COLO668 (cell line): ENCODE data around the gene STRN4.
"Not testable (repeated sequence)": the region's sequence is repeated elsewhere in the genome, so short reads cannot be mapped to it uniquely, and the experiment has no call there.

ENCODE experiments used
- DNase-seq: peaks from one replicate; lab custom pipeline; 2025; ENCODE audit not compliant: unreplicated experiment; lab: John Stamatoyannopoulos, UW

The STRN4 gene

DNA sequence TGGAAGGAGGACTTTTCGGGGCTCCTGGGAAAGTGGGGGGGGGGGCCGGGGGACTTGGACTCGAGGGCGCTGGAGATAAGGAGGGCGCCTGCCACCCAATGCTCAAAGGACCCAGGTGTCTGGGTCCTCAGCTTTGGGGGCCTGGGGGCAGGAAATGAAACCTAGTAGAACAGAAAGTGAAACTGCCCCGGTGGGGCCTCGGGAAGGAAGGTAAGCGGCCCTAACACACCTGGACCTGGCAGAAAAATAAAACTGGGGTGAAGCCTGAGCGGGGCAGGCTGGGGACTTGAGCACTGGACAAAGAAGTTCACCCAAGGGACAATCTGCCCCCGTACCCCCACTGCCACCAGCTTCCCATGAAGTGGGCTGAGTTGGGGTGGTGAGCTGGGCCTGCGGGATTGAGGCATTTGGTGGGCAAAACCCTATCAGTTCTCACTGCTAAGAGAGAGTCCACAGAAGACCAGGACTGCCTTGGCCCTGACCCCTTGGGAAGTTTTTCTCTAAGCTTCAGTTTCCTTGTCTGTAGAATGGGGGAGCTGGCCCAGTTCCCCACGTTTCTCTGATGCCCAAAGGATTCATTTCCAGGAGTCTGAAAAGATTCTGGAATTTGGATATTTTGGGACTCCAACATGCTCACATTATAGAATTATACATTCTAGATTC lies 31.7 kb downstream of the STRN4 start:
- peak; percentile 79 for DNase-seq

DNA sequence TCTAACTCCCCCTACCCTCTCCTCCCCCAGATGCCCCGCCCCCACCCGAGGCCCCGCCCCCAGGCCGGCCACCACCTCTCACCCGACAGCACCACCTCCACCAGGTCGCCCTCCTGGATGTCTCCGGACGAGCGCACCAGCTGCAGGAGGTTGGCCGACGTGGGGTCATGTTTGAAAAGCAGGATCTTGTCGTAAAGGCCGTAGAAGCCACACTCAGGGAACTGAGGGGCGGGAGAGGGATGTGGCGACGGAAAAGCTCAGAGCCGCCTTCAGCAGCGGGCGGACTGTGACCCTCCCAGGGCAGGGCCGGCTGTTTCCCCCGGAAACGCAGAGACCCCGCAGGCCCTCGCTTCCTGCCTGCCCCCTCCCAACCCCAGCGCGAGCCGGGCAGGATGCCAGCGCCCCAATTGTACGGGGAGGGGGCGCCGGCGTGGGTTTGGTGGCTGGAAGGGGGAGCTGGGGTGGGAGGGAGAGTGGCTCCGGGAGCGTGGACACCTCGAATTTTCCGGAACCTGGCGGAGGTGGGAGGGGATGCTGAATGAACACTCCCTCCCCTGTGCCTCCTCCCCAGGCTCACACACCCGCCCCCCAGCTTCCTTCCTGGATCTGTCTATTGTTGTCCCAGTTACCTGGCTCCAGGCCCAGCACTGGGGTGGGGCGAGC lies 32.3 kb downstream of the STRN4 start:
- DNase-seq: peak; percentile 84

DNA sequence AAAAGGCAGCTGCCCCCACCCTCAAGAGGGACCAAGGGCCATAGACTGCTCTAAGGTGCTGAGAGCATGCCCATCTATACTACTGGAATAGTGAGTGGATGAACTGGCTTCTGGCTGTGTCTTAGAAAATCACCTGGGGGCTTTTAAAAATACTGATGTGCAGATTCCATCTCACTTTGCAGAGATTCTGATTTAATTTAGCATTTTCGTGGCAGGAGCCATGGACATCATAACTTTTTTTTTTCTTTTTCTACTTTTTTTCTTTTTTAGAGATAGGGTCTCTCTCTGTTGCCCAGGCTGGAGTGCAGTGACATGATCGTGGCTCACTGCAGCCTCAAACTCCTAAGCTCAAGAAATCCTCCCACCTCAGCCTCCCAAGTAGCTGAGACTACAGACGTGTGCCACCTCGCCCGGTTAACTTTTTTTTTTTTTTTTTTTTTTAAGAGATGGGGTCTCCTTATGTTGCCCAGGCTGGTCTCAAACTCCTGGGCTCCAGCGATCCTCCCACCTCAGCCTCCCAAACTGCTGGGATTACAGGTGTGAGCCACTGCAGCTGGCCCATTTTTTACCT lies 33.4 kb downstream of the STRN4 start:
- not testable (repeated sequence) for DNase-seq

DNA sequence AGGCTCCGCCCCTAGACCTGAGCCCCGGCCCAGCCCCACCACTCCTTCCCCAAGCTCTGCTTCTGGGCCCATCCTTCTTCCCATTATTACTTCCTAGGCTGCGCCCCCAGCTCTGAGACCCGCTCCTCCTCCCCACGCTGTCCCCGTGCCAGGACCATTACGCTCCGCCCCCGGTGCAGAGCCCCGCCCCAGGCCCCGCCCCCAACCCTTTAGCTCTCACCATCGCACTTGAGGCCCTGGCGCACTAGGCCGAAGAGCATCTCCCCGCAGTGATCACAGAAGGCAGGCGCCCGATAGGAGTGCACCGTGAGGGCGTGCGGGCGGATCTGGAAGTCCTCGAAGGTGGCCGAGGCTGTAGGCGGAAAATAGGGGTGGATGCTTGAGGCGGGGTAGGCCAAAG lies 35.6 kb downstream of the STRN4 start:
- no peak for DNase-seq

DNA sequence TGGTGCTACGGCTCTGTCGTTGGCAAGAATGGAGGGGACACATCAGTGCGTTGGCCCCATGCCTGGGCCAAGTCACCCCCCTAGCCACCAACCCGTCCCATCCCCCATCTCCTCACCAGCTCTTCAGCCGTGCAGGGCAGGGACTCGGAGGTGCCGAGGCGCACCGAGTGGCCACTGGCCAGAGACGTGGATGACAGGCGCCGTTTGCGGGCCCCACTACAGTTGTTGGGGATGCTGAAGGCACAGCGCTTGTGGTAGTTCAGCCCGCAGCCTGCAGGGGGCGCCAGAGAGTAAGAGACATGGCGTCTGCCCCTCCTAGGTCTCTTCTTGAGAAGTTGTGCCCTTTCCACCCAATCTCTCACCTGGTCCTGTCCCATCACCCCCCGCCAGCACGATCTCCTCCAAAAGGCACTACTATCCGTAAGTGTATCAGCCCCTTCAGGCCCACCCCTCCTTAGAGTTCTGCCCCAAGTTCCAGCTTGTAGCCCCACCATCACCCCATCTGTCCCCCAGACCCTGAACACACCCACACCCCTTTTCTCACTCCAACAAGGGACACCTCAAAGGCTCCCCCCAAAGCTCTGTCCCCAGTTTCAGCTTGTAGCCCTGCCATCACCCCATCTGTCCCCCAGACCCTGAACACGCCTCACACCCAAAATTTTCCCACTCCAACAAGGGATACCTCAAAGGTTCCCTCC lies 41.7 kb downstream of the STRN4 start:
- peak; percentile 55 for DNase-seq

DNA sequence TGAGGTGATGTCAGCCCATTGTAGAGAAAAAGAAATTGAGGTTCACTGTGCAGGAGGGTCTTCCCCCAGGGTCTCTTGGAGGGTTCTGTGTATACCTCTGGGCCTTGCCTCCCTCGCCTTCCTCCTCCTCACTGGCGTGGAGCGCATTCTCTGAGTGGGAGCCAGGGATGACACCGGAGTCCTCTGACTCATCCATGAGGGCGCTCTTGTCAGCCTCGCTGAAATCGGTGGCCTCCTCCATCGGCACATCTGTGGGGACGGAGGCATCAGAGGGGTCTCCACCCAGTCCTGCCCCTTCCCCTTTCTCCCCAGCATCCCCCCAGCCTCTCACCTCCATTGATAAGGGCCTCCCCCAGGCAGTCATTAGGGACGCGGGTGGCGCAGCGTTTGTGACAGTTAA lies 45.5 kb downstream of the STRN4 start:
- no peak for DNase-seq

DNA sequence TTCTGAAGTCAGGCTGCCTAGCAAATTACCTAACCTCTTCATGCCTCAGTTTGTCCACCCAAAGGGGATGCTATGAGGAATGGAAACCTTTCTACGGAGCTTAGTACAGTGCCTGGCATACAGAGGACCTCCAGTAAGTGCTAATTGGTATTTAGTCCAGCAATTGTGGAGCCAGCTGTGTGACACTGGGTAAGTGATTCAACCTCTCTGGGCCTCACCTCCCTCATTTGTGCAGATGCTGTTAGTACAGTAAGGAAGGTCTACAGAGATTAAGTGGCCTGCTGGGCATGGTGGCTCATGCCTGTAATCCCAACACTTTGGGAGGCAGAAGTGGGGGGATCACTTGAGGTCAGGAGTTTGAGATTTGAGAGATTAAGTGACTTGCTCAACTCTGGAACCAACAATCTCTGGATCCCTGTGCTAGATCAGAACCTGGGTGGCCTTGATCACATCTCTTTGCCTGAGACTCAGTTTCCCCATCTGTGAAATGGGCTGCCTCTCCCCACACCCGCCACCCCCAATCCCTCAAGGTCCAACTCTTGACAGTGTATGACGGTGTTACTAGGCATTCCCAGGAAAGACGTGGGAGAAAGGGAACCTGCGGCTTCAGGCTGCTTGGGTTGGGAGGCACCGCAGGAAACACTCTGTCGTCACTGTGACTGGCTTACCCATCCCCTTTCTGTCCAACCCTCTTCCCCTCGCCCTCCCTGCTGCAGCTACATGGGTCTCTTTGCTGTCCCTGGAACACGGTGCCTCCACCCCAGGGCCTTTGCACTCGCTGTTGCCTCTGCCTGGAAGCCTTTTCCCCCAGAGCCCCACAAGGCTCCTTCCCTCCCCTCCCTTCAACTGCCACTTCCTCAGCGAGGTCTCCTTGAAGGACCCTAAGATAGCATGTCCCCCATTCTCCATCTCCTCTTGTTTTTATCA lies 47.6 kb downstream of the STRN4 start:
- DNase-seq: no peak

DNA sequence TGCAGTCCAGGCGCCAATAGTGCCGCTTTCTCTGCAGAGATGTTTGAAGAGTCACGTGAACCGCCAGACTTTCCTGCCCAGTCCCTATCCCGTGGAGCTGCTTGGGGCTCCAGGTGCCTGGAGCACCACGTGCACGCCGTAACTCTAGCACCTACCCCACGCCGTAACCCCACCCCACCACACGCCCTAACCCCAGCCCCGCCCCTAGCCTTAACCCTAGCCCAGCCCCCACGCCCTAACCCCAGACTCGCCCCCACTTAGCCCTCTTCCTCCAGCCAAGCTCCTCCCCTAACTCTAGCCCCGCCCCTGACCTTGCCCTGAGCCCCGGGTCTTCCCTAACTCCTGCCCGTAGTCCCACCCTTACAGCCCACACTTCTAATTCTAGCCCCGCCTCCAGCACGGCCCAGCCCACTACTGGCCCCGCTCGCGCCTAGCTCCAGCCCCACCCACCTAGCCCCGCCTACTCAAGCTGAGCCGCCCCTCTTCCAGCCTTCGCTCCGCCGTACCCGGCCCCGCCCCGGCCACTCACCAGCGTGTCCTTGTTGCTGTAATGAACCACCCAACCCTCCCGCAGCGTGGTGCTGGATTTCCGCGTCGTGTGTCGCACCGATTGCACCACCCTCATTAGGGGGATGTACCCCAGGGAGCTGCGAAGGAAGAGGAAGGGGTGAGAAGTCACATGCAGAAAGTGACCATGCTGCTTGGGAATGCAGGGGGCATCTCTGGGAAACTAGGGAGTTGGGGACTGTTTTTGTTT lies 48.9 kb downstream of the STRN4 start:
- no peak for DNase-seq

DNA sequence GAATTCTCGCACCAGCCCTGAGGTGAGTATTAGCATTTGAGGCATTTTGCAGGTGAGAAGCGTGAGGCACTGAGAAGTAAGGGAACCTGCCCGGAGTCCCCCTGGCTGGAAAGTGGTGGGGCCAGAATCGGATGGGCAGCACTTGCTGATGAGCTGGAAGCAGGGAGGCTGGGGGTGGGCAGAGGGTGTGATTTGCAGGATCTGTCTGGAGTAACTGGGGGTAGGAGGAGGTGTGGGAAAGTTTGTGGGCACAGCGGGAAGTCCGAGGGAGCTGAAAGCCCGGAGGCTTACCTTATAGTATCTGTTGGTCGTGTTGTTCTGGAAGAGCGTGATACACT lies 49.4 kb downstream of the STRN4 start:
- no peak for DNase-seq

DNA sequence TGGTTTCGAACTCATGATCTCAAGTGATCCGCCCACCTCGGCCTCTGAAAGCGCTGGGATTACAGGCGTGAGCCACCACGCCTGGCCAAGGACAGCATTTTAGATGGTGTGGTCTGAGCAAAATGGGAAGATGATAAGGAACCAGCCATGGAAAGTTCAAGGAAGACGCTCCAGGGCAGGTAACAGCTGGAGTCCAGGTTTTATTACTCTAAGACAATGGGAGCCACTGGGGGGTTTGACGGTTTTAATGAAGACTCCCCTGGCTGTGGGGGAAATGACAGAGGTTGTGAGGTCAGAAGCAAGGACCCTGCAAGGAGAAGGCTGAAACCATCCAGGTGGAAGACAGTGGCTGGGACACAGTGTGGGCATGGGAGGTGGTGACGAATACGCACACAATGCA lies 50.2 kb downstream of the STRN4 start:
- DNase-seq: no peak

DNA sequence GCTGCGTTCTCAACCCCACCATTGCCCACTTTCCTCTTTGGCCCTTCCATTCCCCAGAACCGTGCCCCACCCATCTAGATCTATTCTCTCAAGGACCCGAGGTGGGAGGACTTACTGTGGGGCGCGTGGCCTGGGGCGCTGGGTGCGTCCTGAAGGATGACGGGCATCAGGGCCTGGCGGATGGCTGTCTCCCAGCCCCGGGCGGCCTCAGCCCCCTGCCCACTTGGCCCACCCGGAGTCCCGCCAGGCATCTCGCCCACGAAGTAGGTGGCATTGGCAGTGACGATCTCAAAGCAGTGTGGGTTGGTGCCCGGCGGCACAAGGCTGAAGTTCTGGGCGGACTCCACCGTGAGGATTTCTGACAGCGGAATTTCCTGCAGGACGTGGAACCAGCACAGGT lies 52.5 kb downstream of the STRN4 start:
- DNase-seq: no peak

DNA sequence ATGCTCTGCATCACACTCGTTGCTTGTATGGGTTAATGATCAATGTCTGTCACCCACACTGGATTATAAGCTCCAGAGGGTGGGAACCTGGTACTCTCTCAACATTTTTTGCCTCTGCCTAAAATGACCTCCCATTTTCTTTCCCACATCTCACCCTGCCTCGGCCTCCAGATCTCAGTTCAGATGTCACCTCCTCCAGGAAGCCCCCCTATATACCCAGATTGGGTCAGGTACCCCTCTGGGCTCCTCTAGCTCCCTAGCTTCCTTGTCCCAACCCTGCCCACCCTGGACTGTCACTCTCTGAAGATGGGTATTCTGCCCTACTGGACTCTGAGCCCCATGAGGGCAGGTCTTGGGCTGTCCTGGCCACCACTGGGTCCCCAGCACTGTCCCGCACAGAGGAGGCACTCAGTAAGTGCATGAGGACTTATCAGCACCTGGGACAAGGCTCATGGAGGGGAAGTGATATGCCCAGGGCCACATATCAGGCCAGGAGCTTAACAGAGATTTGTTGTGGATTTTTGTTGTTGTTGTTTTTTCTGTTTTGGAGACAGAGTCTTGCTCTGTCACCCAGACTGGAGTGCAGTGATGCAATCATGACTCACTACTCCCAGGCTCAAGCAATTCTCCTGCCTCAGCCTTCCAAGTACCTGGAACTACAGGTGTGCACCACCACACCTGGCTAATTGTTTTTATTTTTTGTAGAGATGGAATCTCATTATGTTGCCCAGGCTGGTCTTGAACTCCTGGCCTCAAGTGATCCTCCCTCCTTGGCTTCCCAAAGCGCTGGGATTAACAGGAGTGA lies 53.1 kb downstream of the STRN4 start:
- no peak for DNase-seq

DNA sequence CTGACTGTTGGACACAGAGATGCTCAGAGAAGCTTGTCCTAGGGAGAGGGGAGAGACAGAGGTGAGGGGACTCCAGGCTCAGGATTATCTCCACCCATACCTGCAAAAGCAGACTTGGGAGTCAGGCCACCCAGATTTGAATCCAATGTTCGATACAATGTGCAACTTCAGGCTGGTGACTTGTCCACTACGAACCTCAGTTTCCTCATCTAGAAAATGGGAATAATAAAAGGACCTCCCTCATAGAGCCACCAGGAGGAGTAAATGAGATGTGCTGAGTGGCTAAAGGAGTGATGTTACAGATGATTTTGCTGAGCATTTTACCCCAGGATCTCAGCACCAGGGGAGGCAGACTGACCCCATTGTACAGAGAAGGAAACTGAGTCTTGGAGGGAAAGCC lies 54.3 kb downstream of the STRN4 start:
- no peak for DNase-seq

DNA sequence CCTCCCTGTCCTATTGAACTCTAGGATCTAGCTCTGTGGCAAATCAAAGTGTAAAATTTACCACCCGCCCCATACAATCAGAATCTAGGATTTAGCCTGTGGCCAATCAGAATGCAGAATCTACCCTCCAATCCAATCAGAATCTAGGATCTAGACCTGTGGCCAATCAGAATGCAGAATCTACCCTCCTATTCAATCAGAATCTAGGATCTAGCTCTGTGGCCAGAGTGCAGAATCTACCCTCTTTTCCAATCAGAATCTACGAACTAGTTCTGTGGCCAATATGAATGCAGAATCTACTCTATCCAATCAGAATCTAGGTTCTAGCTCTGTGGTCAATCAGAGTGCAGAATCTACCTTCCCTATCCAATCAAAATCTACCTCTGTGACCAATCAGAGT lies 55.1 kb downstream of the STRN4 start:
- DNase-seq: no peak

DNA sequence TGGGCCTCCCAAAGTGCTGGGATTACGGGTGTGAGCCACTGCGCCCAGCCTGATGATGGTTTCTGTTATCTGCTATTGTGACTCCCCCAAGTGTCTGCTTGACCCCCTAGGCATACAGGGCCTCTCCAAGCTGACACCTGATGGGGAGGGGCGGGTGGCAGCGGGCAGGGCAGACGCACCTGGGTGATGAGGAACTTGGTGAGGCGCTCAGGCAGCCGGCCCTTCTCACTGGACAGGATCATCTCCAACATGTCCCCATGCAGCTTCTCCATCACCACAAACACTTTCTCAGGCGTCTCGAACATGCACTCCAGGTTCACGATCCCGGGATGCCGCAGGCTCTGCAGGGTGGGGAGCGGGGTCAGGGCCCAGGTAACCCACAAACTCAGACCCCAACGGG lies 56.9 kb downstream of the STRN4 start:
- DNase-seq: no peak

DNA sequence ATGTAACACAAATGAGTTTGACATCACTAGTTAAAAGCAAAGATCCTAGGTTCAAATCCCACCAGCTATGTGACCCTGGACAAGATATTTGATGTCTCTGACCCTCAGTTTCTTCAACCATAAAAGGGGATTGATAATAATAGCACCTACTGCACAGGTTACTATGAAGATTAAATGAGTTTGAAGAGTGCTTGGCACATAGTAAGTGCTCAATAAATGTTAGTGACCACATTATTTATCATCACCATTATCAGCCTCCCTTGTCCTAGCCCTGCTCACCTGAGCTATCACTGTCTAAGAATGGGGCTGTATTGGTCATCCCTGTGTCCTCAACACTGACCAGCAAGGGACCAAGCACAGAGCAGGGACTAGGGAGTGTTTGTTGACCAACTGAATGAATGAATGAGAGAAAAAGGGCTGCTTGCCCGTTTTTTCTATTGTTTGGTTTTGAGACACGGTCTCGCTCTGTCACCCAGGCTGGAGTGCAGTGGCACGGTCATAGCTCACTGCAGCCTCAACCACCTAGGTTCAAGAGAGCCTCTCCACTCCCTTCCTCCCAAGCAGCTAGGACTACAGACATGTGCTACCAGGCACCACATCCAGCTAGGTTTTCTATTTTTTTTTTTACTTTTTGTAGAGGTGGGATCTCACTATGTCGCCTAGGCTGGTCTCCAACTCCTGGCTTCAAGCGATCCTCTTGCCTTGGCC lies 58.7 kb downstream of the STRN4 start:
- no peak for DNase-seq

DNA sequence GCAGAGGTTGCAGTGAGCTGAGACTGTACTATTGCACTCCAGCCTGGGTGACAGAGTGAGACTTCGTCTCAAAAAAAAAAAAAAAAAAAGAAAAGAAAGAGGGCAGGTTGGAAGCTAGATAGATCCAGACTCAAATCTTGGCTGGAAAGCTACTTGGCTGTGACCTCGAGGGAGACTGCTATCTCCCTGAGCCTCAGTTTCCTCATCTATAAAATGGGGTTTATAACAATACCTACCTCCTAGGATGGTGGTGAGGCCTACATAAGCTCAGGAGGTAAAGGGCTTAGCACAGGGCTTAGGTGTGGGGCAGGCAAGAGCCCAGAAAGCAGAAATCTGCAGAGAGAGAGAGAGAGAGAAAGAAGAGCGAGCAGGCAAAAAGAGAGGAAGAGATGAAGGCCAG lies 61.1 kb downstream of the STRN4 start:
- DNase-seq: no peak

DNA sequence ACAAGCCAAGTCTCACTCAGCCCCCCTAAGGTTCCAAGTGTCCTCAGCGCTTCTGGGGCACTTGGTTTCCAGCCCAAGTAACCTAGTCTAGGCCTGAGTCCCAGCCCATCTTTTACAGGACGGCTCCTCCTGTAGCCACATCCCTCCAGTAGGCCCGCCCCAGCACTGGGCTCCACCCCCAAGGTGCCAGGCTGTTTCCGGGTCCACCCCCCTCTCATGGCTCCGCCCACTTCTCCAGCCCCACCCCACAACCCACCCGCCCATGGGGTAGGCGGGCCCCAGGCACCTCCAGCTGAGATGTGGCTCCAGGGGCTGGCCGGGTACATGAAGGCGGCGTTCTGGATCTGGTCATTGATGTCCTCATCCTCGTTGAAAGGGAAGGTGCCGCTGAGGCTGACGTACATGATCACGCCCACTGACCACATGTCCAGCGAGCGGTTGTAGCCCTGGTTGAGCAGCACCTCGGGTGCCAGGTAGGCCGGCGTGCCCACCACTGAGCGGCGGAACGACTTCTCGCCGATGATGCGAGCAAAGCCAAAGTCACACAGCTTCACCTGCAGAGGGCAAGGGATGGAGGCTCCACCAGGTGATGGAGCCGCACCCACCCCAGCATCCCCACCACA lies 68.0 kb downstream of the STRN4 start:
- DNase-seq: peak; percentile 8
